HUDEP-2 (cell line): Measurements from ENCODE around the gene TXN.
"Not testable (repeated sequence)": the region's sequence is repeated elsewhere in the genome, so short reads cannot be mapped to it uniquely, and the experiment has no call there.

Experiments
- DNase-seq, 76 experiments: peaks; one replicate each; lab custom pipeline; 2025; ENCODE audit not compliant: unreplicated experiment in 76 of 76; lab: John Stamatoyannopoulos, UW

TXN gene

GRCh38 chr9:110214090-110214489, 42.2 kb downstream of the TXN start:
- no peak for DNase-seq

GRCh38 chr9:110213413-110214044, 42.8 kb downstream of the TXN start:
- DNase-seq: no peak

- DNase-seq: no peak
Measured at GRCh38 chr9:110208031-110208430, 48.3 kb downstream of the TXN start, which contains the start of gene C9orf152. Gene C9orf152 (minus strand): TSS chr9:110208159. CDS start chr9:110207579, 580 bp downstream.

DNA sequence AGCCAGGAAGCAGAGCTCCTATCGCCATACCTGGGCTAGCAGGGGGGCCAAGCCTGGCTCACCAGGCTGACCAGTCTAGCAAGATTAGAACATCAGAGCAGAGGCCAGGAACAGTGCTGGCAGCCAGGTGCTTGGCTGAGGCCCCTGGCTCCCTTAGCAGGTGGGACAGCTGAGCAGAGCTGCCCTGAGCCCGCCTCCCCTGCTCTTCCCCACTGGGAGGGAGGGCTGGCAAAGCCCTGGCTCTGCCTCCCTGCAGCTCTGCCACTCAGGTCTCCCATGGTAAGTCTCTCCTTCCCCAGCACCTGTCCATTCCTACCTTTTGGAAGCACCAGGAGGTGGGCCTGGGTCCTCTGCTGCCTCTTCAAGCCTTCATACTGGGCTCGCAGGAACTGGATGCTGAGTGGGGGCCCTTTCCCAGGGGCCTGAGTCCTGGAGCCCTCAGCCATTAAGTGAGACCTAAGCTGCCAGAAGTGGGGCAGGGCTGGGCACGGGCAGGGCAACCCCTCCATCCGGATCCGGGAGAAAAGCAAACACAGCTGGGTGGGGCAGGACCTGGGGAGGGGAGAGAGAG, 49.2 kb downstream of the TXN start:
- no peak for DNase-seq

DNA sequence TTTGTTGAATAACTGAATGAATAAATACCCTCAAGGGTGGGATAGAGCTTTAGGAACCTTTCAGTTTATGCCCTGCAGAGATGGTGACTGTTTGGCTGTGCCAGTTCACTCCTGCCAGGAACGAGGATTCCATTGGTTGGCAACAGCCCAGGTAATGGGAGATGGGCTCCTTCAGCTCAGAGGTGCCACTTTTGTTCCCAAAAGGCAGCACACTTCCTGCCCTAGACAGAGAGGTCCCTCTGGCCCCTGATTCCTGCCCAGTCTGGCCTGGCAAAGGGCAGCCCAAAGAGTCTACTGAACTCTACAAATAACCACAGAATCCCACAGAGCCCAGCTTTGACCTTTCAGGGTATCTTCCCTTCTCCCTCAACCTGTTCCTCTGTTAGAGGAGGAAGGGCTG, 49.9 kb downstream of the TXN start:
- no peak for DNase-seq

- peak in 31 of 76 experiments; percentile 3 to 64 (median 29) for DNase-seq
Measured at GRCh38 chr9:110205612-110206011, 50.7 kb downstream of the TXN start.

- no peak for DNase-seq
Measured at GRCh38 chr9:110202232-110202631, 54.1 kb downstream of the TXN start.

DNA sequence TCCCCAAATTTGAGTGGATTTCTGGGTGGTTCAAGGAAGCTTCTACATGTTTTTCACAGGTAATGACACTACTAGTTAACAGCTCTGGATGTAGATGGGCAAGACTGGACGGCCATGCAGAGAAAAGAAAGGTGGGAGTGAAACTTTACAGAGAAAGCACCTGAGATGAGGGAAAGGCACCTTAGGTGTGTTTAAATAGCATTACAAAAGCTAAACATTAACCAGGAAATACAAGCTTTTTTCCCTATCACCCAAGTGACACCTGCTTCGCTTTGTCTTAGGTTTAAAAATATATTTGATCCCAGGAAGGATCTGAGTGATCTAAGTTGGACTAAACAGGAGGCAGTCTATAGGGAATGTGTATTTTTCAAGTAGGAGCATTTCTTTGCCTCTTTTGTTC, 56.7 kb downstream of the TXN start:
- no peak for DNase-seq

DNA sequence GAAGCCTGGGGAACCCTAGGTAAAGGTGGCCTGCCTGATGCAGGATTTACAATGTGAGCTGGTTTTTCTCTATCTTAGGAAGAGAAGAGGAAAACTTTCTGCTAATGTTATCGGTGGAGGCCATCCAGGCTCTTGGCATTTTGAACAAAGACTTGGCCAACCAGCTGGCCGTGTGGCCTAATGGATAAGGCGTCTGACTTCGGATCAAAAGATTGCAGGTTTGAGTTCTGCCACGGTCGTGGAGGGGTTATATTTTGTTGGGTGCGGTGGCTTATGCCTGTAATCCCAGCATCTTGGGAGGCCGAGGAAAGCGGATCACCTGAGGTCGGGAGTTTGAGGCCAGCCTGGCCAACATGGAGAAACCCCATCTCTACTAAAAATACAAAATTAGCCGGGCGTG, 58.0 kb downstream of the TXN start:
- peak in 8 of 76 experiments; percentile 6 to 58 (median 24) for DNase-seq

- DNase-seq: no peak
Measured at GRCh38 chr9:110197330-110198187, 58.7 kb downstream of the TXN start.

GRCh38 chr9:110196084-110196499, 60.2 kb downstream of the TXN start:
- not testable (repeated sequence) for DNase-seq
